Endometrial microvascular endothelial cells (primary cell): ENCODE measurements around the gene SDC3. TPM values are rescaled to one million over a fixed set of nuclear protein-coding genes. Genes with fewer than 3 reads are reported as not detected.

Experiments used
- in situ Hi-C: cut with HindIII; loops from 2 replicates; pipeline ENCODE4 v1.10.0; 2017; ENCODE audit warnings: low sequenced_read_pairs, low pct_unique_long_range_greater_than_20kb; ENCODE audit errors: inconsistent ontology term
- total RNA-seq: library from RNA; depleted of rRNA; stranded (reverse); fragments of >200 nt; gene quantifications from one replicate; pipeline ENCODE4 v1.2.3, GENCODE V29; 2015; ENCODE audit errors: inconsistent ontology term

The SDC3 gene
- total RNA-seq, 1 donor from 2014 or later, result 8.5 TPM

DNA sequence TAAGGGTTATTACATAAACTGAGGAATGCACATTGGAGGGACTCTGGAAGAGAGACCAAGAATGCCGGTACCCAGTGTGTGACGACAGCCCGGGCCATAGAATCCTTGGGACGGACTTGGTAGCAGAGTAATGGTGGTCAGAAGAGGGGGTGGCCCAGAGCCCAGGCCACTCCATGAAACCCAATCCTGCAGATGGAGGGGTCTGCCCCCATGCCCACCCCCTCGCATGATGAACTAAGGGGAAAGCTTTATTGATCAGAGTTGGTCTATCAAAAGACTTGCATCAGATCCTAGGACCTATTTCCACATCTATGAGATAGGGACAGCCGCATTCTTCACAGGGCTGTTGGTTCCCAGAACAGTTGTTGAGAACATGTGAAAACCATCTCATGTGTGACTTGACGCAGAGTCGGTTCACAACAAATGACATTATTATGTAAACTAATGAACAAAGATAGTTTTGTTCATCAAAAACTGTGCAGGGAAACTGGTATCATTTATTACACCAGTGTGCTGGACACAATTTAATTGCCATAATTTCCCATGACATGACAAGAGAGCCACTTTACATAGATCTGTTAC is 21.5 kb upstream of the SDC3 start:
- in situ Hi-C loops, result no loop called here

DNA sequence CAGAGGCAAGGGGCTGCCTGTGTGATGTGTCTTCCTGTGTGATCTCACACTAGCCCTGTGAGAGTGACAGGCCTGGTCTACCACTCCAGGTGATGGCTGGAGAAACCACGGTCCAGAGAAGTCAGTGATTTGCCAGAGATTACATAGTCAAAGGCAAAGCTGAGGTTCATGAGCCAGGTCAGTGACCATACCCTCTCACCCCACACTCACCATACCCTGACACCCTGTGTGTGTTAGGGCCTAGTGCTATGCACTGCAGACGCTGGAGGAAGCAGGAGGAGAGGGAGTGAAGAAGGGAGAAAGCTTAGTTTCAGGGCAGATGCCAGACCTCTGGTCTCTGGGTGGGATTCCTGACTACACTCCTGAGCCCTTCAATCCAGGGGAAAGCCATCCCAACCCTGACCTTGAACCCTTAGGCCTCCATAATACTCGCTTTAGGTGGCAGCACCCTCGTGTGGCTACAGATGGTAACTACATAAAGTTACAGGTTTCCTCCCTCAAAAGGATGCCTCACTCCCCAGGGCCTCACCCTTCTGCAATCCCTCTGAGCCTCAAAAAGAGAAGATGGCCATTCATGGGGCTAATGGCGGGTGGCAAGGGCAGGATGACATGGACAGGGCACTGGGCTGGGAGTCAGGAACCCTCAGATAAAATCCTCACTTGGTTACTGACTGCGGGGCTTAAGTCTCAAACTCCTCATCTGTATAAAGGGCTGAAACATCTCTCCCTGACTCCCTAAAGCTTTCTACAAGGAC is 20.8 kb upstream of the SDC3 start:
- in situ Hi-C loops, result no loop called here

DNA sequence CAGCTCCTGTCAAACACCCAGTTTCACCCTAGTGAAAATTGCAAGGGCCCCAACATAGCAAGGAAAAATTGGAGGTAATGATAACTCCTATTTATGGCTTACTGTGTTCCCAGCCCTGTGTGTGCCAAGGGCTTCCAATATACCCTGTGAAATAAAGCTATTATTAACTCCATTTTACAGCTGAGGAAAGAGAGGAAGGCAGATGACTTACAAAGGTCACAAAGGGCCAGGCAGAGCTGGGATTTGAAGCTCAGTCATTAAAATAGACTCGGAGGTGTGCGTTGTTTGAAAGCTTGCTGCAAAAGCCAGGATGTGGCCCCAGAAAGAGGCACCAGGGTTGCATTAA is 20.2 kb upstream of the SDC3 start:
- in situ Hi-C loops, result no loop called here

DNA sequence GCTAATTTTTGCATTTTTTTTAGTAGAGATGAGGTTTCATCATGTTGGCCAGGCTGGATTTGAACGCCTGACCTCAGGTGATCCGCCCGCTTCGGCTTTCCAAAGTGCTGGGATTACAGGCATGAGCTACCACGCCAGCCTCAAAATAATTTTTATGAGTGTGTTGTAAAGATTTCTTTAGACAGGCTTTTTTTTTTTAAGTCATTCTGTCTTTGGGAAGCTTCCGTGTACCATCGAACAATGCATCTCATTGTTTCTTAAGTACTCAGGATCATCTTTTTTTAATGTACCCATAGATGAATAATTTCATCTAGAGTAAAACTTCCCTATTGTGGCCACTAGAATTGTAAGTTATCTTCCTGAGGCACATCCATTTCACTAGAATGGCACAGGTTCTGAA is 19.6 kb upstream of the SDC3 start:
- in situ Hi-C loops, result no loop called here

DNA sequence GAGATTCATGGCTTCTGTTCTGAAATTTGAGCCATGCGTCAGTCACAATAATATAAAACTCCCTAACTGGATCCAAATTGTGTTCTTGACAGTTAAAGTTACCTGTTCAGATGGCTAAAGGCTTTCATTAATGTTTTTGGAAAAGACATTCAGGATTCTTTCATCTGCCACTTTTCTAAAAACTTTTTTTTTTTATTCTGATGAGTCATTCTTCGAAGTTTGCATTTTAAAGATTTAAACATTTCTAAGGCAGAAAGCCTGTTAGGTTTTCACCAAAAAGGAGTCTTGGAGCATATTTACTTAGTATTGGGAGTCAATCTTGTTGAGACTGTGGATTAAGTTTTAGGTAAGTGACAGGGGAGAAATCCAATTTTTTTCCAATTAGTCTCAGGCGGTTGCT is 18.9 kb upstream of the SDC3 start:
- in situ Hi-C loops, result no loop called here

DNA sequence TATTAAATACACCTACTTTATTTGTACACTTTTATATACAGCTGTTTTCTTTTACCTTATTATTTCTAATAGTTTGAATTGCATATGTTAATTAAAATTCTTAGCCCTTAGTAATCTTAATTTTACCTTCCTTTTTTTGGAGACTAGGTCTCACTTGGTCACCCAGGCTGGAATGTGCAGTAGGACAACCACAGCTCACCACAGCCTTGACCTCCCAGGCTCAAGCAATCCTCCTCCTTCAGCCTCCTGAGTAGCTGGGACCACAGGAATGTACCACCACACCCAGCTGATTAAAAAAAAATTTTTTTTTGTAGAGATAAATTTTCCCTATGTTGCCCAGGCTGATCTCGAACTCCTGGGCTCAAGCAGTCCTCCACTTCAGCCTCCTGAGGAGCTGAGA is 15.0 kb upstream of the SDC3 start:
- in situ Hi-C loops, result loop anchor here (25.0 kb wide), 1 partner anchor 111 kb away; no protein-coding TSS in a partner anchor

DNA sequence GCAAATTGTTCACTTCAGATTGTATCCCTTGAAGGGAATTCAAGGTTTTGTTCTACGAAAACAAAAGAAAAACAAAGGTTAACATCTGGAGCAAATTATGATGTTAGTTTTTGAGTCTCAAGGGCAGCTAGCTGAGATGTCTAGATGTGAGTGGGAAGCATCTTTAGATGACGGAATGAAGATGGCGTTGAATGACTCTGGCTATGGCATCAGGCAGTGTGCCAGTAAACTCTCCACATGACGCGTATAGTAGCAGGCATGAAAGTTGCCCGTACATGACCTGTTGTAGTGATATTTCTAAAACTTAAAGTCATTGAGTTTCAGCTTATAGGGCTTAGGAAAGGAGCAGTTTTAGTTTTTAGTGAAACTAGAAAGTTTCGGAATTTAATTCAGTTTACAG is 12.3 kb upstream of the SDC3 start:
- in situ Hi-C loops, result loop anchor here (25.0 kb wide), 1 partner anchor 109 kb away; no protein-coding TSS in a partner anchor

DNA sequence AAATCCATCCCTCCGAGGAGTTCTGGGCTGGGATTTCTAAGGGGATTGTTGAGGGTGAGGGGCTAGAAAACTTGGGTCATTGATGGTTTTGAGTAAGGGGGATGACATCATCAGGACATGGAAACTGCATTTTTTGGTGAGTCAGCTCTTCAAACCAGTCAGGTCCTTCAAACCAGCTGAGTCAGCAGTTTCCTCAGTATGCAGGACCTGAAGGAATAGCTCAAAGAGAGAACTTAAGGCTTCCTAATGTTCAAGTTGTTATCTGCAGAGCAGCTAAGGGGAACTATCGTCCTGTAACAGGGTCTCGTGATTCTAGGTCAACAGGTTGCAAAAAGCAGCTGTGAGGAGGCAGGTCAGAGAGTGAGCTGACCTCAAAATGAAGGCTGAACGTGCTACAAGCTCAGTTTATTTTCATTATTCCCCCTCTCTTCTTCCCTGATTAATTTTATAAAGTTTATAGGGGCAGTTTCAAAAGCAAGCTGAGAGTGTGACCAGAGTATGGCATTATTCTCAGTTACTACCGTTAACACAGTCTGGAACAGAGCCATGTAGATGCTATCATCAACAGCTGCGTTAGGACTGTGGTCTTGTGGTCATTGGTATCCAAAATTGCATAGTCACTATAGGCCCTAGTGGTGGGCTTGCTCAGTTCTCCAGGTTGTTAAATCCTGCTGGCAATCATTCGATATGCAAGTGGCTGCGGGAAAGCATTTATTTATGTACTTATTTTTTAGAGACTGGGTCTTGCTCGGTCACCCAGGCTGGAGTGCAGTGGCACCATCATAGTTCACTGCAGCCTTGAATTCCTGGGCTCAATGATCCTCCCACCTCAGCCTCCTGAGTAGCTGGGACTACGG is 10.7 kb upstream of the SDC3 start:
- in situ Hi-C loops, result loop anchor here (25.0 kb wide), 1 partner anchor 107 kb away; no protein-coding TSS in a partner anchor

DNA sequence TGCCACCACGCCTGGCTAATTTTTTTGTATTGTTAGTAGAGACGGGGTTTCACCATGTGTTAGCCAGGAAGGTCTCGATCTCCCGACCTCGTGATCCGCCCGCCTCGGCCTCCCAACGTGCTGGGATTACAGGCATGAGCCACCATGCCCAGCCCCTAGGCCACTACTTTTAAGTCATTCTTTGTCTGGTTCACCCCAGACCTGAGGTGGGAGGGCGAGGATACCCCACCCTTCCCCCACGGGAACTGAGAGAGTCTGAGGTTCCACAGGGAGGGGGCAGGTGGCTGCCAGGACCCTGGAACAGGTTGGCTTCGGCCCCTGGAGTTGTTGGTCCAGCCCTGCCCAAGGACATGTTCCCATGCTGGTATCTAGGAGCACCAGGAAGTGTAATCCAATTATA is 7.7 kb upstream of the SDC3 start:
- in situ Hi-C loops, result loop anchor here (25.0 kb wide), 1 partner anchor 104 kb away; no protein-coding TSS in a partner anchor

DNA sequence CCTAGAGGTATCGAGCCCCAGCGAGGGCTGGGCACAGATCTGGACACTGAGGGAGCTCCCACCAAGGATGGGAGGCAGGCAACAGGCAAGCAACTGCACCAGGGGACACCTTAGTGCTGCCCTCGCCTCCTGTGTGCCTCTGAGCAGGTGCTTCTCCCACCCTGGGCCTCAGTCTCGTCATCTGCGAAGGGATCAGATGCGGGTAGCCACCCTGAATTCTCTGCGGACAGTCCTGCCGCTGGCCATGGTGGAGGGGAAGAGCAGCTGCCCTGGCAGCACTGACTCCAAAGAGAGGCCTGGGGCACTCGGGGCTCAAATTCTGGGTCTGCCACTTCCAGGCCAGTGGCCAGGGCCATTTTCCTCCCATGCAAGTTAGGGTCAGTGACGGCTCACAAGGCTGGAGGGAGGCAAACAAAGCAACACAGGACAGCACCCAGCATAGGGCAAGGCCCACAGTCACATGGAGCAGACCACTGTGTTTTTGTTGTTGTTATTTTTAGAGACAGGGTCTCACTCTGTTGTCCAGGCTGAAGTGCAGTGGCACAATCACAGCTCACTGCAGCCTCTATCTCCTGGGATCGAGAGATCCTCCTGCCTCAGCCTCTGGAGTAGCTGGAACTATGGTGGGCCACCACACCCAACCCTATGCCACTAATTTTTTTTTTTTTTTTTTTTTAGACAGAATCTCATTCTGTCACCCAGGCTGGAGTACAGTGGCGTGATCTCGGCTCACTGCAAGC is 7.1 kb upstream of the SDC3 start:
- in situ Hi-C loops, result loop anchor here (25.0 kb wide), 1 partner anchor 103 kb away; no protein-coding TSS in a partner anchor

DNA sequence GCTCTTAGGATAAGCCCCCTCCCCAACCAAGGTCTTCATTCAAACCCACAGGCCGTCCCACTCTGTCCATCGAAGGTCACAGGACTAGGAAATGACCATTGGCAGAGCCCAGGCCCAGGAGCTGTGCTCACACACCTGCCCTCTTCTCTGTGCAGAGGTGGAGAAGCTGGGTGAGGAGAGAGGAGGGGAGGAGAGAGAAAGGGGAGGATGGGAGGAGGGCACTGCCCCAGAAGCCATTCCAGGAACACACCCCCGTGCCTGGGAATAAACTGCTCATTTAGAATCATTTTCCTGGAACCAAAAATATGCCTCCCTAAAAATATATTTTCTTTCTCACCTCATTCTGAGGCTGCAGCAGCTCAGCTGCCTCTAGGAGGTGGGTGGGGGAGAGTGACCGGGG is 6.4 kb upstream of the SDC3 start:
- in situ Hi-C loops, result loop anchor here (25.0 kb wide), 1 partner anchor 103 kb away; no protein-coding TSS in a partner anchor

DNA sequence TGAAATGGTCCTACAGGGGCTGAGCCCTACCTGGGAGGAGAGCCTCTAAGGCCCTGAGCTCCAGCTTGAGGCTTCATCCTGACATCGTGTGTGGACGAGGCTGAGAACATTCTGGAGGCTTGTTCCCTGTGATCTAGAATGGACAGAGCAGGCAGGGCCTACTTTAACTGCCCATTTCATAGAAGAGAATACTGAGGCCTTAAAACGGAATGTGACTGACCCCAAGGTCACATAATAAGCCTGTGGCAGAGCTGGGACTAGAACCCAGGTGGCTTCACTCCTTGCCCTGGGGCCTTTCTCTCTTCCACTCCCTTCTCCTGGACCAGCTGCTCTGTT is 6.0 kb upstream of the SDC3 start:
- in situ Hi-C loops, result loop anchor here (25.0 kb wide), 1 partner anchor 102 kb away; no protein-coding TSS in a partner anchor

DNA sequence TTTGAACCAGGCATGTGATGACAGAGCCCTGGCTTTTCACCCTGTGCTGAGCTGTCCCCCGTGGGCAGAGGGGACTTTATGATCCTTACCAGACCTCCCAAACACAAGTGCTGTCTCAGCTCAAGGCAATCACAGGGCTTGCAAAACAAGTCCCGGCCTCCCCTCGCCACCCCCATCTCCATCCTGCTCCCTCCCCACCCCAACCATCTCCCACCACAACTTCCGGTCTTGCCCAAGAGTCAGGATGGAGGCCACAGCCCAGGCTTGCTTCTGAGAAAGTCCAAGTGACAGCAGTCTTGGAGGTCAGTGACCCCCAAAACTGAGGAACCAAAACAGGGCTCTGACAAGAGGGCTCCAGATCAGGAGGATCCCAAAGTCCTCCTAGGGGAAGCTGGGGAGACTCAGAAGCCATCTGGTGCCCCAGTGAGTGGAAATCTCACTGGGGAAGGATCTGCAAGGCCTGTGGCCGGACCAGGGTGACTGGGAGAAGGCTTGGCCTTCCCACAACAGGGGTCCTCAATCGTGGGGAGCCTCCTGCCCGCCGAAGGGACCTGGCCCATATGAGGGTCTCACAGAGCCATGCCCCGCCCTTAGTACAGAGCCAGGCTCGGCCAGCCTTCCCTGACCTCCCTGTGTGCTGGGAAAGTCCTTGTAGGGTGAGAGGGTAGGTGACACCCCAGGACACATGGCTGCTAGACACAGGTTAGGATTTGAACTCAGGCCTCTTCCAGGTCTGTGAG is 4.5 kb upstream of the SDC3 start:
- in situ Hi-C loops, result loop anchor here (25.0 kb wide), 1 partner anchor 101 kb away; no protein-coding TSS in a partner anchor

DNA sequence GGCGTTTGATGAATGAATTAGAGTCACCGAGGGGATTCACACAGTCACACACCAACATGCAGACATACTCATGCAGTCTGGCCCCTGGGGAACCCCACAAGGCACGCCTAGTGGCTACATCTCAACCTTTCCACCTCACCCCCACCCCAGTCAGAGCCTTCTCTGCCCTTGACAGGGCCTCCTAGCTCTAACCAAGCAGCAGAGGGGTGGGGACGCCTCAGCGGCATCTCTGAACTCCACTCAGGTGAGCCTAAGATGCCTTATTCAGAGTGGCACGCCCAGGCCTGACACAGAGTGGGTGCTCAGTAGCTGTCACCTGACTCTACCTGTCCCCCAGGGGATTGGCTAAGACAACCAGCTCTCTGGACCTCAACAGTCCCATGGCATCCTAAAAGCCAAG is 3.7 kb upstream of the SDC3 start:
- in situ Hi-C loops, result loop anchor here (25.0 kb wide), 1 partner anchor 100 kb away; no protein-coding TSS in a partner anchor

DNA sequence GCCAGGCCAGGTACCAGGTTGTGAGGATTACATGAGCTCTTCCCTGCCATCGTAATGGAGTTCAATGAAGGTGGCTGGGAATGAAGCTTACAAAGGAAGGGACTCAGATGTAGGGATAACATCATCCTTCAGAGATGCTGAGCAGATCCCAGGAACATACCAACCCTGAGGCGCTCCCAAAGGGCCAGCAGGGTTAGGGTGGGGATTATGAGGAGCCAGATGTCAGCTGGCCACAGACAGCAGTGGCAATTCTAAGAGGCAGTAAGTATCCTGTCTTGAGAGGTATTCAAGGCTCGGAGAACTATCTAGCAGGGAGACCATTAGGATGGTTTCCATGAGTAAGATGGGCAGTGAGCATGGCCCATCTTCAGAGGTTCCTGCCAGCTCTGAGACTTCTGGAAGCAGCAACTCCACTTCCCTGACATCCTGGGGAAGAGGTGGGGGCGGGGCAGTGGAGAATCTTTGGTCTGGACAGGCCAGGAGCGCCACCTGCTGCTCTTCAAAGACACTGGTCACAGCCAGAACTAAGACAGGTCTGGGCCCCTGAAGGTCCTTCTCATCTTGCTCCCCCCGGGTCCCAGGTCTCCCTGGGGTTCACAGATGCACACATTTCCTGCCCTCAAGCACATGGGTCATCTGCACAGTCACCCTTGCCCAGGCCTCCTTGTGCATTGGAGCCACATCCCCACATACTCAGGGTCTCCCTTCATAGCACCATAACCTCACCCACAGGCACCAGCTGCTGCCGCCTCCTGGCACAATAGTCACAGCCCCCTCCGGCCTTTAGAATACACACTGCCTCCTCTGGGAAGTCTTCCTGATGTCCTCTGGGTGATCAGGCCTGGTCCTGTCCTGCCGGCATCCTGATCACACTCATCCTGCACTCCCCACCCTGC is 2.7 kb upstream of the SDC3 start:
- in situ Hi-C loops, result loop anchor here (25.0 kb wide), 1 partner anchor 99 kb away; no protein-coding TSS in a partner anchor

DNA sequence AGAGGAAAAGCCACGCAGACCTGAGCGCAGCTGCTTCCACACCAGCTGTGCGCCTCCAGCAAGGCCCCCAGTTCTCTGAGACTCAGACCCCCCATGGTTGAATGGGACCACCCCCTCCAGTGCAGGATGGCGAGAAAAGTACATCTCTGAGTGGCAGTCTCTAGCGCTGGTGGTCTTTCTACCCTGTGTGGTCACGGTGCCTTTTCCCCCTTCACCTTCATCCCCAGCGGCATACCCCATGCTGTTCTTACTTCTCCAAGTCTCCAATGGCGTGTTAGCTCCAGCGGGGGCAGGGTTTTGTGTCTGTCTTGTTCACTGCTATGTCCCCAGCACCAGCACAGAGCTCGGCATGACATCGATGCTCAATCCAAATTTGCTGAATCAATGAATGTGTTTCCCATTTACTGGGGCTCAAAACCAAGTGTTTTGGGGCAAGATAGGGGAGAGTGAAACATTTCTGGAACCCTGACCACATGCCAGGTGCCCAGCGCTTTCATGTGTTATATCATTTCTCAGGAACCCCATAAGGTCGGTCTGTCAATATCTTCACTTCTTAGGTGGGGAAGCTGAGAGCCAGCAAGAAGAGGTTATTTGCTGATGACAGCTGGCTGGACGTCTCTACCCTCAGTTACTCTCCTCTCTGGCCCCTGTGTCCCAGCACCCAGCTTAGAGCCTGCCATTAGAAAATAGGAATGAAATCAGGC is 959 bp upstream of the SDC3 start:
- in situ Hi-C loops, result loop anchor here (25.0 kb wide), 1 partner anchor 97 kb away; no protein-coding TSS in a partner anchor

DNA sequence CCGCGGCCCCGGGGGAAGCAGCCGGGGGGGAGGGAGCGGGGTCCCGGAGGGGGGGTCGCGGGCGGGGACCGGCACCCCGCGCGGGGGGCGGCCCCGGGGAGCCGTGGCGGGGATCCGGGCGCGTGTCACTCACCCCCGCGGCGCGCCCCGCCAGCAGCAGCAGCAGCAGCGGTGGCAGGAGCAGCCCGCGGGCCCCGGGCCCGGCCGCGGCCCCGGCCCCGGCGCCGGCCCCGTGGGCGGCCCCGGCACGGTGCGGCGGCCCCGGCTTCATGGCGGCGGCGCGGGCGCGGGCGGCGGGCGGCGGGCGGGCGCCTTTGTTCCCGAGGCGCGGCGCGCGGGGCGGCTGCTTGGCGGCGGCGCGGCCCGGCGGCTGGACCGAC is 252 bp downstream of the SDC3 start:
- in situ Hi-C loops, result loop anchor here (25.0 kb wide), 1 partner anchor 96 kb away; no protein-coding TSS in a partner anchor
